HG03565 (cell line): ENCODE measurements around the gene SLC22A7.

Experiments
- ATAC-seq: cut with Tn5 transposase; IDR thresholded peaks from one replicate; pipeline ENCODE4 v1.9.1; 2021; ENCODE audit warnings: mild to moderate bottlenecking, moderate library complexity; ENCODE audit not compliant: unreplicated experiment

SLC22A7 gene

DNA sequence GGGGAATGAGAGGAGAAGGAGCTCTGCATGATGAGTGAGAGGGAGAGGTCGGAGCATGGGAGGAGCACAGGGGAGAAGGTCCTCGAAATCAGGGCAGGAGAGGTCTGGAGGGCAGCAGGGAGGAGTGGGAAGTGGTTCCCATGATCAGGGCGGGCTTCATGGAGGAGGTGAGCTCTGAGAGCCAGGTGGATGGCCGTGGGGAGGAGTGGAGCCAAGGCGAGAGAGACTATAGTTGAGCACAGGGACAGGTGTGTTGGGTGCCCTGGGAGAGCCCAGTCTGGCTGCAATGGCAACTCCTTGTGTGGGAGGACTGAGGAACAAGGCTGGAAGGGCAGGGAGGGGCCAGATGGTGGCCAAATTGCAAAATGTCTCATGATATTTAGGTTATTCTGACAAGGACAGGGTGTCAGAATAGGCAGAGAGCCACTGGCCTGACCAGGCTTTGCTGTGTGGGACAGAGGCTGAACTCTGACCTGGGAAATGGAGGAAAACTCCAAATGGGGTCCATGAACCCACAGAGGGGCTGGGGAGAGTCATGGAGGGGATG, 33.4 kb upstream of the SLC22A7 start:
- ATAC-seq = no peak

DNA sequence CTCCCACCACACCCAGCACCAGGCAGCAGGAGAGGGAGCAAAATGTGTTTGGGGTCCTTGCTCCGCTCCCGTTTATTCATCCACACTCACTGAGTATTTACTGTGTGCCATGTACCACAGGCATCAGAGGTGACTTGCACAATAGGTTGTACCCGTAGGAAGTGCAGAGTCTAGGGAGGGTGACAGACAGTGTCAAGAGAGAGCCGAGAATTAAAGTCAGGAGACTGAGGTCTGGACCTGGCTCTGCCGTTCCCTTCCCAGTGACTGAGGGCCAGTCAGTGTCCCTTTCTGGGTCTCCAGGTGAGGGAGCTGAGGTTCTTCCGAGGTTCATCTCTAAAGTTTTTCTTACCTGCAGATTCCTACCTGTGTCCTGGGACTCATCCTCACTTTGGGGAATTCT, 32.5 kb upstream of the SLC22A7 start:
- ATAC-seq = no peak

DNA sequence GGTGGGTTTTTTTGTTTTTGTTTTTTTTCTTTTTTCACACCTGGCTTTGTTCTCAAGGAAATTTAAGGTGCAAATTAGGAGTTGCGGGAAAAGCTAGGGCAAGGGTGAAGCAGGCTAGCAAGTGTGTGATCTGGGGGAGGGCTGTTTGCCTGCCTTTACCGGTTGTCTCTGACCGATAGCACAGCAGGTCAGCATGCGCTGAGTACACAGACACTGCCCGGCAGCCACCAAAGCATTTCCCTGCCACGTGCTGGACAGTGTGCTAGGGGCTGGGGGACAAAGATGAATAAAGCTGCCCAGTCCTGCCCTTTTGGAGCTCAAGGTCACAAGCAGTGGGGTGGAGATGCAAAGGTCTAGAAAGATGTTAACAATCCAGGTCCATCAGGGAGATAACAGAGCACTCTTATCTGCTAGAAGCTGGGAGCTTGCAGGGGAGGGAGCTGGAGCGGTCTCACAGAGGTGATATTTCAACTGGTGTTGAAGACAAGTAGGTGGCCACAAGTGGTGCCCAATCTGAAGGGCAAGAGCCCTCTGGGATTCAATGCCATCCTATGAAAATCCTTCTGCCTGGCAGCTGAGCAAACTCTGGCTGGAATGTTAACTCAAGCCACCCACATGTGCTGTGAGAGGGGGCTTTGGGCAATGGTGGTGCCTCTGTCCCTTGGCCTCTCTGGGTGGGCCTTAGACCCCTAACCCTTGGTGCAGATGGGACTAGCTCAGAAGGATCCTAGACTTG, 30.3 kb upstream of the SLC22A7 start:
- no peak for ATAC-seq

DNA sequence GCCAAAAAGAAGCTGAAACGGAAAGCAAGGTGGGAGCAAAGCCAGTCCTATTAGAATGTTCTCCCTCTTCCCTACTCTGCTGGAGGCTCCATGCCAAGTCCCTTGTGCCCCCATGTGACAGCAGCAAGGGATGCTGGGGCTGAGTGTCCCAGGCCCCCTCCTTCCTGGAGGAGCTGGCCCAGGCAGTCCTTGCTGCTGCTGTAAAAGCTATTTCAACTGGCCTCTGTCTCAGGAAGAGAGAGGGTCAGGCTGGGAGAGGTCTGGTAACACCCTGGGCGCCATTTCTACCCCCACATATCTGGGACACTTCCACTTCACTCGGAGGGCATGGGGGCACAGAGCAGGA, 29.7 kb upstream of the SLC22A7 start:
- ATAC-seq = no peak

DNA sequence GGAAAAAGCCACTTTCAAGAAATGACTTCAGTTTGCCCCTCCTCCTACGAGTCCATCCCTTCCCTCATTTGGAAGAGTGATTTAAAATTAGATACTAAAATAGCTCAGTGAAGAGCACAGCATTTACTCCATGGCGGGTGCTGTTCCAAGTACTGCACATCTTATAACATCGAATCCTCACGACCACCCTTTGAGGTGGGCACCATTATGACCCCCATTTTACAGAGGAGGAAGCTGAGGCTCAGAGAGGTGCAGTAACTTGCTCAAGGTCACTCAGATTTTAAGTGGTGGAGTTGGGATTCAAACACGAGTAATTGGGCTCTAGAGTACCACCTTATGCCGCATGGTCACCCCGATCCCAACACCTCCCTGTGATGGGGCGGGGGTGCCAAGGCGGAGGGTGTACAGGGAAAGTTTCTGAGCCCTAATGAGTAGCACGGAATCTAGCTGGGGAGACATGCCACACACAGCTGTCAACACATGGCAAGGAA, 29.2 kb upstream of the SLC22A7 start:
- ATAC-seq = no peak

DNA sequence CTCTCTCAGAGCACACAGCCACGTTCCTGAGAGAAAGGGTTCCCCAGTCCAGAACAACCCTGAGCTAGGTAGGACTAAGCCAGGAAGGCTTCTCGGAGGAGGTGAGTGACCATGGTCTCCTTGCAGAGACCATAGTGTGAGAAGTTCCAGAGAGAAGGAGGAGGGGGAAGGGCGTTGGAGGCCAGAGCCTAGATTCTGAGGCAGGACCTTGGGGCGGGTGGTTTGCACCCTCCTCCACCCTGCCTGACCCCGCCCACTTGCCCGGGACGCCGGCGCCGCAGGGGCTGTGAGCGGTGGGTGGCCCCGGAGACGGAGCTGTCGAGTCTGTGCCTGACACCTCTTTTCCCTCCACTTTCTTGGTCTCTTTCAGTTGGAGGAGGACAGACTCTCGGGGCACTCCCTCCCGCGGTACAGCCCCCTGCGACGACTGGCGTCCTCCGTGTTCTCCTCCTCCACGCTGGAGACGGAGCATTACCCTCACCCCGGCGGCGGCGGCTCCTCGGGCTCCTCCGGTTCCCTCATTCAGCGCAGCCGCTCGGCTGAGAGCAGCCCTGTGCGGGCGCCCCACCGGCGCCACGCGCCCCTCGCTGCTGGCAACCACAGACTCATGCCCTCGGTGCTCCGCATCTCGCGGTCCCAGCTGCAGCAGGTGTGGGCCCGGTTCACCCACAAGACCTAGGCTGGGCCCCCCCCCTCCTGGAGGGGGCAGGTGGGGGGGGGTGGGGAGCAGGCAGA, 28.6 kb upstream of the SLC22A7 start:
- ATAC-seq = no peak

DNA sequence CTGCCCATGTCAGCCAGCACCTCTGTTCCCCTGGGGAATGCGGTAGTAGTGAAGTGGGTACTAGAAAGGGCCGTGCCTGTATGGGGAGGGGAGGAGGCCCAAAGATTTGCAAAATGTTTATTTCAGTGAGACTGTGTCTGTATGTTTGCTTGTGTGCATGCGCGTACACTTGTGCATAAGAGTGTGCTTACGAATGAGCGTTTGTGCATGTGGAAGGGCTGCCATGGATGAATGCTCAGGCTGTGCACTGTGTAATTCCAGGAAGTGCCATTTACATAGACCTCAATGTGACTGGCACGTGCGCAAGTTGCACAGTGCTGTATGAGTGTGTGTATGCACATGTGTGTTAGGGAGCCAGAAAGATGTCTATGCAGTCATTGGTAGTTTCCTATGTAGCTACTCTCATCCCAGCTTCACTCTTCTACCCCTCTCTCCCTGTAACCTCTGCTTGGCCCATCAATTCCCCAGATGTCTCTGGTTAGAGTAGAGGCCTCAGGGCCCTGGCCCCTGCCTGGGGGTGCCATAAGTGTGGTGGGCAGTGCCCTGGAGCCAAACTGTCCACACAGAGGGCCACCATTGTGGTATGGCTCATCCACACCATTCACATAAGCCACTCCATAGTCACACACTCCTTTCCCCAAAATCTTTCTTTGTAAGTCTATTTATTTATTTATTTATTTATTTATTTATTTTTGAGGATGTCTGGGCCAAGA, 26.8 kb upstream of the SLC22A7 start:
- ATAC-seq = no peak

DNA sequence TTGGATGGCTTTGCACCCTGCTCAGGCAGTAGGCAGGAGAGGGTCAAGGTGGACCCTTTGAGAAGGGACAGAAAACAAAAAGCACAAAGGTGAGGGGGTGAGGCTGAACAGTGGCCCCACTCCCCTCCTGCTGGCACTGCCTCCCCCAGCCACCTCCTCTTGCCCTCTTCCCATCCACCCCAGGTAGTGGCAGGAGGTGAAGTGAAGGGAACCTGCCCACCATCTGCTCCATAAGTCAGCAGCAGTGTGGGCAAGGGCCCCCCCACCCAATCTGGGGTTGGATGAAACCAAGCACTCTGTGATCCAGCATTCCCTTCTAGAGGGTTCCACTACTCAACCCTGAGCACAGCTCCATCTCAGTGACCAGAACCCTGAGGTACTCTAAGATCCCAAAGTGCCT, 26.1 kb upstream of the SLC22A7 start:
- no peak for ATAC-seq

DNA sequence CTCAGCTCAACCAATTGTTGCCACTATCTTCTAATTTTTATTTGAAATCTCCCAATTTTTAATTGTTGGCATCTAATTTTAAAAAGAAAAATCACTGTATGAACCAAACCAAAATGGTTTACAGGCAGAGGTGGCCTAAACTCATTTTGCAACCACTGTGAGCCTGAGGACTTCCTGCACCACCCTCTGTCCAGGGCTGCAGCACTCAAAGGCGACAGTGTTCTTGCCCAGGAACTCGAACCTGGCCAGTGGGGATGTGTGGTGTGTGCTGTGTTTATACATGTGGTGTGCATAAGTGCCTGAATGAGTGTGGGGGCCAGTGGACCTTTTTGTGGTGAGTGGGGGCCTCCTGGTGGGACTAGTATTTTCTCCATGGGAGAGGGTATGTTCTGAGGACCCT, 24.4 kb upstream of the SLC22A7 start:
- no peak for ATAC-seq

DNA sequence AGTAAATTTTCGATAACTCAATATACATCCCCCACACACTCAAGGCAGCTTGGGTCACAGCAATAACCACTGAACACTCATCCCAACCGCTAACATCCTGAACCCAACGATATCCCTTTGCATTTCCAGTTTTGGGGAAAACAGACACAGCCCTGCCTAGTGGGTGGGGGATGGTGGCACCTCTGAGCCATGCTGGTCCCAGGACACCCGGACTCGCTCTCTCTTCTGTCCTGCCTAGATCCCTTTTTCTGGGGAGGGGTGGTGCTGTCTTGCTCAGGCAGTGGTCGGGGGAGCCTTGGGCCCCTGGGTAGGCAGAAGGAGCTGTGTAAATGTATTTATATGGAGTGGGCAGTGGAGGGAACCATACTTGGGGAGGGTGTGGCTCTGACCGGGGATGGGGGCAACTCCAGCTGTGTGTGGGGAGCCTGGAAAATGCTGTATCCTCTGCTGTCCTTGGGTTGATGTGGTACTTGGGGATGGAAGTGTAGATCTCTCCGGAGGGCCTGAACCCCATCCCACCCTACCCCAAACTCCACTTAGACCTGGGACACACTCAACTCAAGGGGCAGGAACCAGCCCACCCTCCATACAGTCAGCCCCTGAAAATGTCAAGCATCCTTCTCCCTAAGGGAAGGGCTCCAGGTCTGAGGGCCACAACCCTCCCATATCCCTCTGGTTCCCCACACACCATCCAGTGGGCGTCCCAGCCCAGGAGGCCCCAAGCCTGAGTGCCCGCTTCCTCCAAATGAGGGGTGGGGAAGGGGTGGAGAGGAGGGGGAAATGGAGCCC, 23.7 kb upstream of the SLC22A7 start:
- no peak for ATAC-seq

DNA sequence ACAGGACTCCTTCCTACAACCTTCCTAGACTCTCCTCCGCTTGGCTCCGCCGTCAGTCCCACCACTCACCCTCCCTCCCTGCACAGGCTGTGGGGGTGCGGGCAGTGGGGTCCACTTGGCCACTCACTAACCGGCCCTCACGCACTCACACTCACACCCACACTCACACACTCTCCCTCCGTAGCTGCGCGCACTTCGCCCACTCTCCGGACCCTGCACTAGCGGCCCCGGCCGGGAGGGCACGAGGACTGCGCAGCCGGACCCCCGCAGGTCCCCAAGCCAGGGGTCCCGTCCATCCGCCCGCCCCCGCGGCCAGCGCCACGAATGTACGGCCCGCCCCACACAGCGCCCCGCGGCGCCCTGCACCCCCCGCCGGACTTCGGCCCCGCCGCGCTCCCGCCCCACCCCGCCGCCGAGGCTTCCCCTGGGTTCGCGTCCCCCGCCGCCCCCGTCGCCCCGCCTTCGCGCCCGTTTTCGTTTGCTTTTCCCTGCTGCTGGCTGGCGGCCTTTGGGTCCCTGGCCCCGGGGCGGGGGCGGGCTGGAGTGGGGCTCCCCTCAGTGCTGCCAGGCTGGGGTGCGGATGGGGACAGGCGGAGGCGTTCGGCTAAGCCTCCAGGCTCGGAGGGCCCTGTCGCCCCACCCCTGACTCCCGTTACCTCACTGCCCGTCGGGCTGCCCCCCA, 23.0 kb upstream of the SLC22A7 start:
- ATAC-seq = no peak

DNA sequence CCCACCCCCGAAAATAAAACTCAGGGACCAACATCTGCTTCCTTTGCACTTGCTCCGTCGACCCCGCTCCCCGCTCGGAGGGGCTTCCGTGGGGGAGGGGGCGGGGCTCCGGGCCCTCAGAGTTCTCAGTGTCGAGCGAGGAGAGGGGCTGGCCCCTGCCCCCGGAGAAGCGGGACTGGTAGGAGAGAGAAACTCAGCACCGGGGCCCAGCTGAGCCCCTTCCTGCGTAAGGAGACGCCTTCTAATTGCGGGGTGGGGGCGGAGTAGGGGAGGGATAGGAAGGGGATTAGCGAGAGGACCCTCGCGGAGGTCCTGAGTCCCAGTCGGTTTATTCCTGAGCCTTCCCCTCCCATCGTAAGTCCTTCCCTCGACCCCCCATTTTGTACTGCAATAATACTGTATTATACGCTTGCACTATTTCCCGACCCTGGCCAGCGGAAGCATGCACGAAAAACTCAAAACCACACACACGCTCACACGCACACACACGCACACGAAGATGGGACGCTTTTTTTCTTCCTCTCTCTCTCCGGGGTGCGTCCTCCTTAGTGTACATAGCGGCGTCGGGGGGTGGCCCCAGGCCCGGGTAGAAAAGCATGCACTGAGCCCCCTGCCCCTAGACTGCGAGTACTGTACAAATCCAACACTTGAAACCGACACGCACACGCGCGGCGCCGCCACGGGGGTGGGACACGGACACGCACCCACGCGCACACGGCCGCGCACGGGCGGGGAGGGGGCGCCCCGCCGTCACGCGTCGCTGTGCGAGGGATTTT, 22.1 kb upstream of the SLC22A7 start:
- ATAC-seq = no peak

DNA sequence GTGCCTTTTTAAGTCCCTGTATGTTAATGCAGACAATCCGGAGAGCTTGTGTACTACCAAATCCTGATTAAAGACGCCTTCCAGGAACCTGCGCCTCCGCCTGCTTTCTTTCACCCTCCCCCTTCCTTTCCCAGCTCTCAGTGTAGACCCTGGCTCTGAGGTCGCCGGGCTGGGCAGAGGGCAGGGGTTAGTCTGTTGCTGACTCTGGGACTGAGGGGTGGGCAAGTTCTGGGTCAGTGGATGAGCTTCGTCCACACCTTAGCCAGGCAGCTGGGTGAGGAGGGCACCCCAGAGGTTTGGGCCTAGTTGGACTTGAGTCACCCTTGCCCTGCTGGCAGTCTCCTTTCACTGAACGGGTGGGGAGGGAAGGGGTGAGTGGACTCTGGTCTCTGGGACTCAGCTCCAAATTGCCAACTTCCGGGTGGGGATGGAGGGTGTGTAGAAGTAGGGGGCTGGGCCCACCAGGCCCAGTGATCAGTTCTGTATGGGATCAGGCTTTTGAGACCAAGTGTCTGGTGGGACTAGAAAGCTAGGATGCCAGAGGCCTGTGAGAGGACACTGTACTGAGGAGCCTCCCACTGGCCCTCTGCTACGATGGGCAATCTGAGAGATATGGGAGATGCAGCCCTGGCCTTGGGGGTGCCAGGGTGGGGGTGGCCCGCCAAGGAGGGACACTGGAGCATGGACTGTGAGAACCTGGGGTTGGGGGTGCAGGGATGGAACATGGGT, 21.3 kb upstream of the SLC22A7 start:
- no peak for ATAC-seq

DNA sequence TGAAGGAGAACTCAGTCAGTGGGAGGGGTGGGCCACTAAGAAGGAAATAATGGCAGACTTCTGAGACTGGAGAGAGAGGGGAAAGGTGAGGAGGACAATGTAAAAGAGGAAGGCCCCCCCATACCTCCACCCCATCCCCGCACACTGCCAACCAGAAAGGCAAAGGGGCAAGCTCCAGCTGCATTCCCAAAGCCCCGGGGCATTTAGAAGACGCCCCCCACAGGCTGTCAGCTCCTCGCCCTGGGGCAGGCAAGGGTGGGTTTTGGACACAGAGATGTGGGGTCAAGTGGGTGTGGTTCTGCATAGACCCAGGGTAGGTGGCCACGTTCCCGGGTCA, 20.8 kb upstream of the SLC22A7 start:
- no peak for ATAC-seq

DNA sequence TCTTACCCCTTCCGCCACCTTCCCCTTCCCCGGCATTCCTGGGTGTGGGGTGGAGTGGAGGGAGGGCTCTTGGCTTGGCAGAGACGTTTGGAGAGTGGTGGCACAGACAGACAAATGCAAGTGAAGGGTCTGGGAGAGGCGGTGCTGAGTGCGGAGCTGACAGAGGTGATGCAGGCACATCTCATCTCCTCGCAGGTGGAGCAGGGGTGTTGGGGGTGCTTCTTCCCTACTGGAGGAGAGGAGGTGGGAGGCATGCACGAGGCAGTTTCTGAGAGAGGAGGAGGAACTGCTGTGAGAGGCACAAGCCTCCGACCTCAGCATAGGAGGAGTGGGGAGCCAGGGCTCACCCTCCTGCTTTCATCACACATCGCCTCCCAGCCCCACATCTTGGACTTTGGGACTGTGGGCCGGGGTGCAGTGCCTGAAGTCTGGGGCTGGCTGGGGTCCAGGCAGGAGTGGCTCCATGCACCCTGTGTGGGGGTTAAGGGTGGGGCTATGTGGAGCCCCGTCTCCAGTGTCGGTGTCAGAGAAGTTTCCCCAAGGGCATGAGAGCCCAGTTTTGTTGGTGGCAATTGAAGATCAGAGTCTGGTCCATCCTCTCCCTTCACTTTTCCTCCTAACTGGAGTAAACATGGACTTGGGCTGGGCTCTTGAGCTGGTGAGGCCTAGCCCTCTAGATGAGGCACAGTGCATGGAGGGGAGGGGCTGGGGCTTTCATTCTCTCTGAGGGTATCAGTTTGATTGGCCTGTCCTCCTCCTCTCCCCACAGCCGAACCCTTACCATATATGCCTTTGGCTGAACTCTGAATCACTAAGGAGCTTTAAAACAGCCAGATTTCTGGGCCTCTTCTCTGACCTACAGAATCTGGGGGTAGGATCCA, 20.2 kb upstream of the SLC22A7 start:
- no peak for ATAC-seq

DNA sequence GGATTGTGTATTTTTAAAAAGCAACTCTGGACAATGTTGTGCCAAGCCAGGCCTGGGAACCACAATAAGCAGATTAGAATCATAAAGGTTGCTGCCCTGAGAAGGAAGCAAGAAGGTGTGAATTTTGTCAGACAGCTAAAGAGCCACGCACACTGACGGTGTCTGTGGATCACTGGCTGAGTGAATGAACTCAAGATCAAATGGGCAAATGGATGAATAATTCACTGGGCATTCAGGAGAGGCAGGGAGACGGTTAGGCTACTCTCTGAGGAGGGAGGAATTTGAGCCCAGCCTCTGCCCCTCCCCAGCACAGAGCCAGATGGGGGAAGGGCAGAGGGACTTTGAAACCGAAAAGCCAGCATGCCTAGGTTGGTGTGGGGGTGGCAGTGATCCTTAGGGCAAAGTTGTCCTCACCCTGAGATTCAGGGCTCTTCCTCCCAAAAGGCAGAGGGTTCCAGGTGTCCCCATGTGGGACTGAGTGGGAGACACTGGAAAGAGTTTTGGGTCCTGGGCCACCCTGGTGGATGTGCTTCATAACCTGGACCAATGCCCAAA, 19.5 kb upstream of the SLC22A7 start:
- ATAC-seq = no peak

DNA sequence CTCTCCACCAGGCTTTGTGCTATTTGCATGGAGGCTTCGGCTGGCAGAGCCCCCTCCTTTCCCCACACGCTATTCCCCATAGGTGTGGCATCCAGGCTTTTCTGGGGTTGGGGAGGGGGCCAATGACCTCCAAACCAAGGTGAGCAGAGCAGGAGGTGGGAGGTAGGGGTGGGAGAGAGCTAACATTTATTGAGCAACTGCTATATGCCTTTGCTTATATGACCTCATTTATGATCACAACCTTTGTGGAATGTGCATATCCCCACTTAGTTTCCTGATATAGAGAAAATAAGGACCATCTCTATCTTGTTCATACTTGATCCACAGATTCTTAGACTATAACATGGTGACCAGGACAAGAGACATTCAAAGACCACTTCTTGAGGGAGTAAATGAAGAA, 17.8 kb upstream of the SLC22A7 start:
- ATAC-seq = no peak

DNA sequence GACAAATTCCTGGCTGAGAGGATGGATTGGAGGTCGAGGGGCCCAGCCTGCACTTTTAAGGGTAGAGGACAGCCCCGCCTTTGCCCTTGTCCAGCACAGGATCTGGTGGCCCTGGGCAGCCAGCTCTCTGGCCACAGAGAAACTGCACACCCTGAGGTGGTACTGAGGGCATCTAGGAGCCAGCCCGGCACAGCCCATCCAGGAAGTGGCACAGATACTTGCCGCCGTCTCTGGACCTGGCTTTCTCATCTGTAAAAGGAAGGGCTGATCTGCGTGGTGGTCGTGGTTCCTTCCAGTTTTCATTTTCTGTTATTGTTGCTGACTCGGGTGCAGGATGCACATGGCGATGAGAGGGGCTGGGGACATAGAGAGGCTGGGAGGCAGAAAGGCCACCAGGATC, 16.0 kb upstream of the SLC22A7 start:
- no peak for ATAC-seq
